K562 (cell line): ENCODE data around the gene SKIC2. TPM values are rescaled to one million over a fixed set of nuclear protein-coding genes. Genes with fewer than 3 reads are reported as not detected.

Source experiments
- ATAC-seq: fragments of 200-7000 bp; cut with Tn5 transposase; 3 replicates; pipeline ENCODE4 v1.9.1; 2020; ENCODE audit warnings: moderate library complexity
- BruUV-seq: library from RNA; stranded (reverse); fragments of 400-500 nt; replicated peaks from 2 replicates; lab custom pipeline; 2021; lab: Mats Ljungman, UMichigan
- CTCF ChIA-PET: fragments of 300-600 bp; formaldehyde crosslinking; extraction: SDS; loops from one replicate; lab custom pipeline; 2021; ENCODE audit warnings: low intra/inter-chr PET ratio; lab: Yijun Ruan, JAX
- POLR2A ChIA-PET: fragments of 300-600, 350-650 bp; sonication (Branson Sonifier 250); formaldehyde crosslinking; extraction: SDS; loops from one replicate; lab custom pipeline; 2021; ENCODE audit warnings: antibody characterized with exemption, inconsistent platforms; lab: Yijun Ruan, JAX
- DNase-seq, 4 experiments: peaks; one replicate each; pipeline versions ENCODE4 v3.0.0 to v3.0.0-alpha.2; 2011 to 2018; ENCODE audit warnings: low spot score in 3 of 4, mixed read lengths in 3 of 4; ENCODE audit errors: extremely low read depth in 1 of 4
- FAIRE-seq: peaks from 2 replicates; lab custom pipeline; 2011; peaks lifted over from hg19 to GRCh38; lab: Jason Lieb, UNC
- H2AFZ ChIP-seq: 2 replicates; pipeline ENCODE4 v1.6.0; 2011; ENCODE audit warnings: low read depth, low read length, control low read depth, inconsistent platforms
- H3K27ac ChIP-seq: fragments of 200-600 bp; 3 replicates; pipeline ENCODE4 v1.8.0; 2011; ENCODE audit warnings: low read depth, mild to moderate bottlenecking, control low read depth, inconsistent platforms, low read length, moderate library complexity, mixed read lengths; ENCODE audit errors: extremely low read depth
- H3K27me3 ChIP-seq, 2 experiments: fragments of 300-600 bp in 1 of 2; 2 replicates in 1 of 2; 3 replicates in 1 of 2; pipeline versions ENCODE4 v1.6.0 to v1.8.0; 2011; ENCODE audit warnings: inconsistent platforms in 2 of 2, low read length in 2 of 2, mild to moderate bottlenecking in 1 of 2, mixed read lengths in 1 of 2, moderate library complexity in 1 of 2; ENCODE audit not compliant: control insufficient read depth in 2 of 2, insufficient read depth in 2 of 2
- H3K36me3 ChIP-seq: fragments of 300-600 bp; 3 replicates; pipeline ENCODE4 v1.8.0; 2011; ENCODE audit warnings: mild to moderate bottlenecking, low read length, inconsistent platforms; ENCODE audit not compliant: control insufficient read depth, insufficient read depth
- H3K4me1 ChIP-seq, 2 experiments: fragments of 200-600 bp in 1 of 2; replicated peaks in 1 of 2; 2 replicates in 1 of 2; 3 replicates in 1 of 2; pipeline versions ENCODE4 v1.5.1 to v1.8.0; 2011; ENCODE audit warnings: inconsistent platforms in 2 of 2, low read length in 2 of 2, mild to moderate bottlenecking in 1 of 2, mixed read lengths in 1 of 2, moderate library complexity in 1 of 2; ENCODE audit not compliant: control insufficient read depth in 2 of 2, insufficient read depth in 2 of 2
- H3K4me2 ChIP-seq: 2 replicates; pipeline ENCODE4 v1.6.1; 2011; ENCODE audit warnings: low read length, control low read depth, inconsistent platforms, mixed read lengths; ENCODE audit not compliant: insufficient read depth
- H3K4me3 ChIP-seq: fragments of 200-600 bp; sonication (generic), shearing (Covaris generic); 2 replicates; pipeline ENCODE4 v1.5.1; 2016; ENCODE audit warnings: control low read depth, inconsistent platforms
- H3K79me2 ChIP-seq: fragments of 200-600 bp; 3 replicates; pipeline ENCODE4 v1.8.0; 2011; ENCODE audit warnings: low read length, inconsistent platforms; ENCODE audit not compliant: control insufficient read depth, insufficient read depth
- H3K9ac ChIP-seq, 2 experiments: 2 replicates each; pipeline versions ENCODE4 v1.6.0 to v1.6.1; 2011; ENCODE audit warnings: low read depth in 2 of 2, low read length in 2 of 2, control low read depth in 1 of 2, inconsistent platforms in 1 of 2, mild to moderate bottlenecking in 1 of 2, mixed read lengths in 1 of 2; ENCODE audit not compliant: insufficient read depth in 1 of 2
- H3K9me1 ChIP-seq: one replicate; pipeline ENCODE4 v1.6.0; 2011; ENCODE audit warnings: inconsistent platforms, mild to moderate bottlenecking, low read length, moderate library complexity; ENCODE audit not compliant: control insufficient read depth, insufficient read depth
- H3K9me3 ChIP-seq: replicated peaks from 2 replicates; pipeline ENCODE4 v1.5.1; 2011; ENCODE audit warnings: low read depth, low read length, inconsistent platforms; ENCODE audit not compliant: control insufficient read depth, insufficient read depth
- H4K20me1 ChIP-seq: replicated peaks from 2 replicates; pipeline ENCODE4 v1.6.1; 2011; ENCODE audit warnings: low read length, inconsistent platforms, mixed read lengths; ENCODE audit not compliant: control insufficient read depth, insufficient read depth
- C11orf30 ChIP-seq: fragments of 450-650 bp; IDR thresholded peaks from 2 replicates; pipeline ENCODE4 v1.6.1; 2016; ENCODE audit warnings: low read depth, mild to moderate bottlenecking
- FOXA3 ChIP-seq, 2 experiments: fragments of 450-650 bp in 1 of 2; sonication (generic) in 1 of 2; formaldehyde crosslinking; IDR thresholded peaks in 1 of 2; conservative IDR thresholded peaks in 1 of 2; 2 replicates each; pipeline versions ENCODE4 v1.4.0 to v1.8.0; 2020 to 2022; ENCODE audit warnings: mild to moderate bottlenecking in 2 of 2, missing genetic modification reagents in 1 of 2
- KDM5B ChIP-seq: fragments of 200-600 bp; sonication (generic); IDR thresholded peaks from 2 replicates; pipeline ENCODE4 v1.6.1; 2012; ENCODE audit warnings: low read depth, mild to moderate bottlenecking, moderate library complexity, low read length, control low read depth, inconsistent platforms; ENCODE audit not compliant: insufficient replicate concordance
- LARP7 ChIP-seq: fragments of 450-650 bp; IDR thresholded peaks from 2 replicates; pipeline ENCODE4 v1.6.1; 2016
- MAFF ChIP-seq: IDR thresholded peaks from 2 replicates; pipeline ENCODE4 v1.6.1; 2012; ENCODE audit warnings: low read length, improper control_type of control experiment
- MAFK ChIP-seq: IDR thresholded peaks from 2 replicates; pipeline ENCODE4 v1.6.1; 2011; ENCODE audit warnings: low read length, improper control_type of control experiment
- MTA3 ChIP-seq: fragments of 450-650 bp; formaldehyde crosslinking; IDR thresholded peaks from 2 replicates; pipeline ENCODE4 v1.6.1; 2017; ENCODE audit warnings: mild to moderate bottlenecking, borderline replicate concordance
- SNIP1 ChIP-seq: fragments of 450-650 bp; IDR thresholded peaks from 2 replicates; pipeline ENCODE4 v1.7.1; 2017; ENCODE audit warnings: low read depth, mild to moderate bottlenecking
- SUPT5H ChIP-seq: fragments of 450-650 bp; IDR thresholded peaks from 2 replicates; pipeline ENCODE4 v1.6.1; 2016
- USF1 ChIP-seq: sonication (generic); formaldehyde crosslinking; IDR thresholded peaks from 2 replicates; pipeline ENCODE4 v1.9.0; 2022; ENCODE audit warnings: mild to moderate bottlenecking, missing genetic modification reagents
- ZNF316 ChIP-seq: fragments of 450-650 bp; IDR thresholded peaks from 2 replicates; pipeline ENCODE4 v1.6.1; 2016
- ZNF551 ChIP-seq: fragments of 250-450 bp; sonication (Bioruptor Pico); IDR thresholded peaks from 2 replicates; pipeline ENCODE4 v1.5.0; 2021; ENCODE audit warnings: mild to moderate bottlenecking, moderate library complexity
- WGBS: fragments of 100-300 bp; shearing (Covaris generic); methylation state at CpG from one replicate; pipeline ENCODE4 v1.1.6; 2016; ENCODE audit warnings: low coverage, mixed read lengths; ENCODE audit not compliant: insufficient coverage; ENCODE audit errors: missing lambda C conversion rate; 5-methylcytosine and 5-hydroxymethylcytosine counted together
- in situ Hi-C: fragments of 300-500 bp; cut with MboI; formaldehyde crosslinking; loops from 4 replicates; pipeline ENCODE4 v1.15.0; 2018; ENCODE audit warnings: inconsistent platforms, mixed read lengths
- intact Hi-C: fragments of 100-400 bp; cut with micrococcal nuclease; formaldehyde crosslinking; loops from 2 replicates; pipeline ENCODE4 v1.14.2; 2022
- polyA plus RNA-seq, 8 experiments: library from polyadenylated mRNA; depleted of rRNA in 4 of 8; stranded (reverse) in 5 of 8; unstranded in 3 of 8; fragments of >200 nt; fragmentation: Nextera tagmentation in 2 of 8; fragmentation: Illumina TruSeq in 1 of 8; extraction: Ambion mirVana in 2 of 8; extraction: Trizol in 1 of 8; gene quantifications; 2 replicates each; pipeline versions ENCODE4 v1.2.1 to v1.2.3, GENCODE V29; 2011 to 2014; ENCODE audit warnings: inconsistent platforms in 1 of 8, missing spikeins in 1 of 8
- total RNA-seq, 7 experiments: library from RNA; depleted of rRNA in 6 of 7; stranded (reverse); fragments of >200 nt in 6 of 7; fragmentation: Illumina TruSeq in 2 of 7; extraction: Trizol in 2 of 7; gene quantifications; 2 replicates each; pipeline versions ENCODE4 v1.2.1 to v1.2.3, GENCODE V29; 2011 to 2021; ENCODE audit warnings: low replicate concordance in 1 of 7
- TF ChIP-seq, protein P1 (sequence below), 2 experiments: IDR thresholded peaks in 1 of 2; conservative IDR thresholded peaks in 1 of 2; 2 replicates each; pipeline ENCODE4 v1.6.1; 2016; ENCODE audit warnings: low read depth in 2 of 2, mild to moderate bottlenecking in 1 of 2, missing compliant biosample characterization in 1 of 2, missing genetic modification characterization in 1 of 2, moderate library complexity in 1 of 2
- TF ChIP-seq, protein P2 (sequence below), 3 experiments: fragments of 200-800 bp in 1 of 3; fragments of 250-450 bp in 1 of 3; fragments of 450-650 bp in 1 of 3; sonication (Bioruptor Pico) in 1 of 3; sonication (Bioruptor generic) in 1 of 3; formaldehyde crosslinking in 1 of 3; IDR thresholded peaks; 2 replicates each; pipeline versions ENCODE4 v1.6.1 to v1.8.0; 2016 to 2022; ENCODE audit warnings: mild to moderate bottlenecking in 2 of 3, missing genetic modification characterization in 2 of 3, missing compliant biosample characterization in 1 of 3, moderate library complexity in 1 of 3

The SKIC2 gene
- total and polyA plus RNA-seq, 9 of the 15 experiments (the other 6 are each of a cell fraction or from before 2014, with no cell fraction given): 3.3 to 94.6 (median 38.8) TPM

DNA sequence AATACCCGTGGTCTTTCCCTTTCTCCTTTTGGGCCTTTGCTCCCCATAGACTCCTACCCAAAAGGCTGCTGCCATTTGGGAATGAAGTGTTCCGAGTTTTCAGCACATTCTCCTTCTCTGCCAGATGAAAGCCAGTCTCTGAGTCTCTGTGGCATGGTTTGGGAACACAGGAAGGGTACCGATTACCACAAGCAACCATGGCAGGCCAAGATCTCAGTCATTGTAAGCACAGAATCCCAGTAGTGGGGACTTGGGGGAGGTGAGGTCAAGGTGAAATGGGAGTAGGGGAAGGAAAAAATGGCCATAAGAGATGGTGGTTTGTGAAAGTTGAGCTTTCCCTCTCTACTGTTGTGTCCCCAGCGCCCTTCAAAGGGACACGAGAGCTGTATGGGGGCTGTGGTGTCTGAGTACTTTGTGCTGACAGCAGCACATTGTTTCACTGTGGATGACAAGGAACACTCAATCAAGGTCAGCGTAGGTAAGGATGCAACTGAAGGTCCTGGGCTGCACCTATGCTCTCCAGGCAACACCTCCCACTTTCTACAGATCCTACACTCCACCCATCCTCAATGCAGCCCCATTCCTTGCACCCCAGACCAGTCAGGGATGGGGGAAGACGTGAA is 8.9 kb upstream of the SKIC2 start:
- in situ Hi-C loops (loop anchor here (10.0 kb wide), 1 partner anchor 95 kb away; no protein-coding TSS in a partner anchor), intact Hi-C loops (loop anchor here (5.0 kb wide), 1 partner anchor 48 kb away; the partner anchor contains the start of gene ZBTB12)
- ATAC-seq (no peak), FAIRE-seq (peak; percentile 19), DNase-seq (no peak)
- Histone ChIP-seq H3K4me3 (no peak overlapping the region), H3K36me3 (peaks cover 43% of the 10 kb centered on the region), H3K4me2 (no peak overlapping the region), H3K9ac (no peak overlapping the region), H4K20me1 (no peaks in the 10 kb centered on the region), H3K9me3 (no peaks in the 10 kb centered on the region), H3K4me1 (peaks cover 20 to 24% of the 10 kb centered on the region in 2 experiments), H3K9me1 (peaks cover 7% of the 10 kb centered on the region), H2AFZ (no peak overlapping the region), H3K79me2 (no peaks in the 10 kb centered on the region), H3K27me3 (peaks cover 0 to 1% of the 10 kb centered on the region in 2 experiments; a peak in 1 of 5 replicates), H3K27ac (peak overlapping the region; percentile 59; the same call in 2 of the 3 replicates)
- CTCF ChIA-PET: no interaction called here
- 82% methylated on average over 7 of the region's 7 CpGs for WGBS
- BruUV-seq: no TSS peak
- no peak for TF ChIP-seq ZNF551
- TF ChIP-seq, protein P1, sequence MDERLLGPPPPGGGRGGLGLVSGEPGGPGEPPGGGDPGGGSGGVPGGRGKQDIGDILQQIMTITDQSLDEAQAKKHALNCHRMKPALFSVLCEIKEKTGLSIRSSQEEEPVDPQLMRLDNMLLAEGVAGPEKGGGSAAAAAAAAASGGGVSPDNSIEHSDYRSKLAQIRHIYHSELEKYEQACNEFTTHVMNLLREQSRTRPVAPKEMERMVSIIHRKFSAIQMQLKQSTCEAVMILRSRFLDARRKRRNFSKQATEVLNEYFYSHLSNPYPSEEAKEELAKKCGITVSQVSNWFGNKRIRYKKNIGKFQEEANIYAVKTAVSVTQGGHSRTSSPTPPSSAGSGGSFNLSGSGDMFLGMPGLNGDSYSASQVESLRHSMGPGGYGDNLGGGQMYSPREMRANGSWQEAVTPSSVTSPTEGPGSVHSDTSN (CRISPR knock-in tag; IDR thresholded peaks at IDR 0.05; ENCODE audit: low read depth): no peak
- TF ChIP-seq, protein P1 (tag; conservative IDR thresholded peaks at IDR 0.05; ENCODE audit: low read depth): no peak
- peak; percentile 46 for TF ChIP-seq MAFK
- TF ChIP-seq, protein P2, sequence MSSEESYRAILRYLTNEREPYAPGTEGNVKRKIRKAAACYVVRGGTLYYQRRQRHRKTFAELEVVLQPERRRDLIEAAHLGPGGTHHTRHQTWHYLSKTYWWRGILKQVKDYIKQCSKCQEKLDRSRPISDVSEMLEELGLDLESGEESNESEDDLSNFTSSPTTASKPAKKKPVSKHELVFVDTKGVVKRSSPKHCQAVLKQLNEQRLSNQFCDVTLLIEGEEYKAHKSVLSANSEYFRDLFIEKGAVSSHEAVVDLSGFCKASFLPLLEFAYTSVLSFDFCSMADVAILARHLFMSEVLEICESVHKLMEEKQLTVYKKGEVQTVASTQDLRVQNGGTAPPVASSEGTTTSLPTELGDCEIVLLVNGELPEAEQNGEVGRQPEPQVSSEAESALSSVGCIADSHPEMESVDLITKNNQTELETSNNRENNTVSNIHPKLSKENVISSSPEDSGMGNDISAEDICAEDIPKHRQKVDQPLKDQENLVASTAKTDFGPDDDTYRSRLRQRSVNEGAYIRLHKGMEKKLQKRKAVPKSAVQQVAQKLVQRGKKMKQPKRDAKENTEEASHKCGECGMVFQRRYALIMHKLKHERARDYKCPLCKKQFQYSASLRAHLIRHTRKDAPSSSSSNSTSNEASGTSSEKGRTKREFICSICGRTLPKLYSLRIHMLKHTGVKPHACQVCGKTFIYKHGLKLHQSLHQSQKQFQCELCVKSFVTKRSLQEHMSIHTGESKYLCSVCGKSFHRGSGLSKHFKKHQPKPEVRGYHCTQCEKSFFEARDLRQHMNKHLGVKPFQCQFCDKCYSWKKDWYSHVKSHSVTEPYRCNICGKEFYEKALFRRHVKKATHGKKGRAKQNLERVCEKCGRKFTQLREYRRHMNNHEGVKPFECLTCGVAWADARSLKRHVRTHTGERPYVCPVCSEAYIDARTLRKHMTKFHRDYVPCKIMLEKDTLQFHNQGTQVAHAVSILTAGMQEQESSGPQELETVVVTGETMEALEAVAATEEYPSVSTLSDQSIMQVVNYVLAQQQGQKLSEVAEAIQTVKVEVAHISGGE (CRISPR knock-in tag; IDR thresholded peaks at IDR 0.05): no peak
- 0 out of 2 replicates have a peak, but pooled peaks have one; percentile 25 for TF ChIP-seq SUPT5H
- no peak for TF ChIP-seq LARP7
- no peak for TF ChIP-seq FOXA3 (CRISPR knock-in tag; conservative IDR thresholded peaks at IDR 0.05 in 1 of 2, IDR thresholded peaks at IDR 0.05 in 1 of 2)
- peak; percentile 78 for TF ChIP-seq ZNF316
- TF ChIP-seq MTA3: no peak
- peak; percentile 7; the same call in 1 of the 2 replicates for TF ChIP-seq USF1 (CRISPR knock-in tag)
- TF ChIP-seq C11orf30: peak; percentile 43; the same call in 1 of the 2 replicates
- TF ChIP-seq MAFF: peak; percentile 42; the same call in 1 of the 2 replicates
- peak; percentile 41 for TF ChIP-seq KDM5B
- TF ChIP-seq SNIP1: no peak
- TF ChIP-seq, all 486 proteins: peak for 7
- POLR2A ChIA-PET: interaction anchor here (0.6 to 2.4 kb wide), 9 partner anchors 7 to 264 kb away, joined by 3 to 16 read pairs (median 4); partner anchors contain the start of genes CLIC1, NELFE and SKIC2
